HG03521 (cell line): Measurements from ENCODE around the gene LTBP1.
A peak's percentile ranks its signal among the peaks of the same experiment; 100 is the strongest.
"Not testable (repeated sequence)": the region's sequence is repeated elsewhere in the genome, so short reads cannot be mapped to it uniquely, and the experiment has no call there.

Experiments used
- ATAC-seq: cut with Tn5 transposase; IDR thresholded peaks from one replicate; pipeline ENCODE4 v1.9.1; 2021; ENCODE audit warnings: mild to moderate bottlenecking, moderate library complexity; ENCODE audit not compliant: unreplicated experiment

Gene LTBP1, protein sequence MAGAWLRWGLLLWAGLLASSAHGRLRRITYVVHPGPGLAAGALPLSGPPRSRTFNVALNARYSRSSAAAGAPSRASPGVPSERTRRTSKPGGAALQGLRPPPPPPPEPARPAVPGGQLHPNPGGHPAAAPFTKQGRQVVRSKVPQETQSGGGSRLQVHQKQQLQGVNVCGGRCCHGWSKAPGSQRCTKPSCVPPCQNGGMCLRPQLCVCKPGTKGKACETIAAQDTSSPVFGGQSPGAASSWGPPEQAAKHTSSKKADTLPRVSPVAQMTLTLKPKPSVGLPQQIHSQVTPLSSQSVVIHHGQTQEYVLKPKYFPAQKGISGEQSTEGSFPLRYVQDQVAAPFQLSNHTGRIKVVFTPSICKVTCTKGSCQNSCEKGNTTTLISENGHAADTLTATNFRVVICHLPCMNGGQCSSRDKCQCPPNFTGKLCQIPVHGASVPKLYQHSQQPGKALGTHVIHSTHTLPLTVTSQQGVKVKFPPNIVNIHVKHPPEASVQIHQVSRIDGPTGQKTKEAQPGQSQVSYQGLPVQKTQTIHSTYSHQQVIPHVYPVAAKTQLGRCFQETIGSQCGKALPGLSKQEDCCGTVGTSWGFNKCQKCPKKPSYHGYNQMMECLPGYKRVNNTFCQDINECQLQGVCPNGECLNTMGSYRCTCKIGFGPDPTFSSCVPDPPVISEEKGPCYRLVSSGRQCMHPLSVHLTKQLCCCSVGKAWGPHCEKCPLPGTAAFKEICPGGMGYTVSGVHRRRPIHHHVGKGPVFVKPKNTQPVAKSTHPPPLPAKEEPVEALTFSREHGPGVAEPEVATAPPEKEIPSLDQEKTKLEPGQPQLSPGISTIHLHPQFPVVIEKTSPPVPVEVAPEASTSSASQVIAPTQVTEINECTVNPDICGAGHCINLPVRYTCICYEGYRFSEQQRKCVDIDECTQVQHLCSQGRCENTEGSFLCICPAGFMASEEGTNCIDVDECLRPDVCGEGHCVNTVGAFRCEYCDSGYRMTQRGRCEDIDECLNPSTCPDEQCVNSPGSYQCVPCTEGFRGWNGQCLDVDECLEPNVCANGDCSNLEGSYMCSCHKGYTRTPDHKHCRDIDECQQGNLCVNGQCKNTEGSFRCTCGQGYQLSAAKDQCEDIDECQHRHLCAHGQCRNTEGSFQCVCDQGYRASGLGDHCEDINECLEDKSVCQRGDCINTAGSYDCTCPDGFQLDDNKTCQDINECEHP (N-terminal part only)

DNA sequence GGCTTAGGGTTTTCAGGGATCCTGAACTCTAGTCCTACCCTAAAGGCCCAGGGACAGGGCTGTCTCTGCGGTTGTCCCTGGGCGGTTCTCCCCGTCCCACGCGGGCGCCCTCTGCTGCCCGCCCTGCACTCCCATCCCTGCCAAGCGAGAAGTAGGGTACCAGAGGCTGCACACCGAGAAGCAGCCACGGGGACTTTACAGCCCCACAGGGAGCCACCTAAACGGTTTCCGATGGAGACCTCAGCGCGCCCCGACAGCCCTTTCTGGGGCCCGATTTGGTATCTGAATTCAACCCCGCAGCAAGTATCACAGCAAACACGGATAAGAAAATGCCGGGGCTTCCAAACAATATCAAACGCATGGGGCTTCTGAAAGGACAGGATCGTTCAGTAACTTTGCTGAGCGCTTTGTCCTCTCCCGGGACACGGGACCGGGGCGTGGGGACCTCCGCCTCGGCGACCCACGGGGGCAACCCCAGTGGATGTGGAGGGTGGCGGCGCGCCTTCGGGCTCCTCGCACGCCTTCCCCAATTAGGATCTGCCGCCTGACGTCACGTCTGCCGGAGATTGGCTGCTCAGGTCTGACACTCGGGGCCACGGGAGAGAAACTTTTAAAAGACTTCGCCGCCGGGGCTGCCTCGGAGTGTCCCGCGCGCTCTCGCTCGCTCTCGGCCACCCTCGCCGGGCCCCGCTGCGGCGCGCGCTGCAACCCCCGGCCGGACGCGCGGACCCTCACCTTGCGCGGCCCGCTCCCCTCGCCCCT, at the start of gene LTBP1:
Gene LTBP1, plus strand, starts transcription at position 640 of the 762 bp plus-strand sequence. CDS start 372 bp downstream, outside the sequence.
- peak; percentile 61 for ATAC-seq

DNA sequence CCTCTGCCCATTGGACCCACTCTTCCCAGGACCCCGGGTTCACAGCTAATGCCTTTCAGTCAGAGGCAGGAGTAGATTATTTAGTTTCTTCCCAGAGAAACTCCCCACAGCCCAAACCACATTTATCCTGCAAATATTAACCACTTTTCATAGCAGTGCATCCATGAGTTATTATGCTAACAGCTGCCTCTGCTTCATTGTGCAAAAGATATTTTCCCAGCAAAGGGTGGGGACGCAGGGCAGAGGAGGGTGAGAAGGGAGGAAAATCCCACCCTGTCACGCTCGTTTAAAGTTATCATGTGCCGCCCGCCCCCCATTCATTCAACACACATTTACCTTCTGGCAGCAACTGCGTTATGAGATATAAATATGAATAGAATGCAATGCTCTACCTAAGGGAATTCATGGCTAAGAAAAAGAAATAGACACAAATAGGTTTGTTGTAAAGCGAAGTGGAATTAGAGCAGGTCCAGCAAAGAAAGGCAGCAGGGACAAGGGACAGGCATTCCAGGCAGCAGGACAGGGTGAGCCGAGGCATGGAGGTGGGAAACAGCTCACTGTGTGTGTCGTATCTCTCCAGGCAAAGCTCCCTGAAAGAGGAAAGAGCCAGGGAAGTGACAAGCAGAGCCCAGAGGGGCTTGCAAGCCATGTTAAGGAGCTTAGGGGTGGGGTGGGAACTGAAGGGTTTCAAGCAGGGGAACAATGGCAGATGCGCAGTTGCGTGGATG, 46.3 kb upstream of the LTBP1 start:
- no peak for ATAC-seq

DNA sequence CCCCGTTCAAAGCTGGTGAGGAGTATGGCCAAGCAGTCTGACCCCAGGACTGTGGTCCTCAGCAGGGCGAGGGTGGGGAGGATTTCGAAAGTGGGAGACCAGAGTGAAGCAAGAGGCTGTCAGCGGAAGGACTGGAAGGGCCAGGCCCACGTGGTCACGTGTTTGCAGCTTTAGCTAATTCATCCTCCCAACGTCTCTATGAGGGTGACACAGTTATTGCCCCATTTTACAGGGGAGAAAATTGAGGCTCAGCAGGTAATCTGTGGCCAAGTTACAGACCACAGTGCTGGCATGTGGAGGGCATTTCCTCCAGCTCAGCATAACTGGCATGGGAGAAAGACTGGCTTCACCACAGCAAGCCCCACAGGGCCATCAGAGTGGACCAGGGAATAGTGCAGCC, 45.4 kb upstream of the LTBP1 start:
- ATAC-seq = no peak

DNA sequence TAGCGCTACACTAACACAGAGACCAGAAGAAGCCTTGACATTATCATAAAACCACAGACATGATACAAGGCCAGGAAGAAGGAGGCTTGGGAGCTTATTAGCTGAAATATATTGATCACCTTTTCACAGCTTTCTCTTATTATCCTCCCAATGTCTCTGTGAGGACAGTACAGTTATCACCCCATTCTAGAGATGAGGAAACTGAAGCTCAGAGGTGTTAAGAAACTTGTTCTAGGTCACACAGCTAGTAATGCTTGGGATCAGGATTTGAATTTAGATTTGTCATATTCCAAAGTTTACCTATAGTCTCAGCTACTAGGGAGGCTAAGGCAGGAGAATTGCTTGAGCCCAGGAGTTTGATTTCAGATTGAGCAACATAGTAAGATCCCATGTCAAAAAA, 44.6 kb upstream of the LTBP1 start:
- no peak for ATAC-seq

DNA sequence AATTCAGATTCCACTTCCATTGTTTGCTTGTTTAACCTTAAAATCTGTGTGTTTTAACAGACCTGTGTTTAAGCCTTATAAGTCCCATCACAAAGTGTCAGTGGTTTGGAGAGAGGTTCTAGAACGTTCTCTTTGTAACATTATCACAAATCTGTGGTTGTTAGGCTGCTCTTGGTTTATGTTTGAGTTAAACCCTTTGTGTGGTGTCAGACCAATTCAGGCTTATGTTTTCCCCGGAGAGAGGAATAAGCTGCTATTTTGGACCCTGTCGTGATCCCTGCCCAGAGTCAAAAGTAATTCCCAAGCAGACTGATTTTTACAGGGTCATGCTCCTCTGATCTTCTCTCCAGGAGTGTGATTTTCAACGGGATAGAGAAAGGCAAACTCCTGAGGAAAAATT, 43.8 kb upstream of the LTBP1 start:
- ATAC-seq = no peak

DNA sequence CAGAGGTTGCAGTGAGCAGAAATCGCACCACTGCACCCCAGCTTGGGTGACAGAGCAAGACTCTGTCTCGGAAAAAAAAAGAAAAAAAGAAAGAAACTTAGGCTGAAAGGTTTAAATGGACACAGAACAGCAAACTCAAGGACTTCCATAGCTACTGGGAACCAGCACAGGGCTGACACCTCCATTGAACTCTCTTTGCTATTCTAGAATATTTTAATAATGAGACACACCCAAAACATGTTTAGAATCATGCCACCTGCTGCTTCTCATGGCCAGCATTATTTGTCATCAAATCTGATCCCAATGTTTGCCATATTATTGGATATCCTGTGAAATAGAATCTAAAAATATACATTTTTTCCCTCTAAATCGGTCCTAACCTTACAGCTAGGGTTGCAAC, 42.7 kb upstream of the LTBP1 start:
- no peak for ATAC-seq

DNA sequence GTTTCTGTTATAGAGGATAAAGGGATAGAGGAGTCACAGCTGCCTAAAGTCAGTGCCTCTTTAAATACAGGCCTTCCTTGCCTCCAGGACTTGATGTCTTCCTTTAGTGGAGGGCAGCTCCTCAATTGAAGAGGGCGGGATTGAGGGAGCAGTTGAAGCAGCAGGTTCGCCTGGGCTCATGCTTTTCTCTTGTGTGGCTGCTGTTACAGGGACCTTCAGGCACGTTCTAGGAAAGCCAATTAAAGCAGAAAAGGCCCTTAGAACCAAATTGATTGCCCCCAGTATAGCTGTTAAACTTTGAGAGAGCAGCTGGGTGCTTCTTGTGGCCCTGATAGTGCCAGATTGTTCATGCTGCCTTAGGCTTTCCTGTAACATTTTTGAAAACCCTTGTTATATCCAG, 42.0 kb upstream of the LTBP1 start:
- no peak for ATAC-seq

DNA sequence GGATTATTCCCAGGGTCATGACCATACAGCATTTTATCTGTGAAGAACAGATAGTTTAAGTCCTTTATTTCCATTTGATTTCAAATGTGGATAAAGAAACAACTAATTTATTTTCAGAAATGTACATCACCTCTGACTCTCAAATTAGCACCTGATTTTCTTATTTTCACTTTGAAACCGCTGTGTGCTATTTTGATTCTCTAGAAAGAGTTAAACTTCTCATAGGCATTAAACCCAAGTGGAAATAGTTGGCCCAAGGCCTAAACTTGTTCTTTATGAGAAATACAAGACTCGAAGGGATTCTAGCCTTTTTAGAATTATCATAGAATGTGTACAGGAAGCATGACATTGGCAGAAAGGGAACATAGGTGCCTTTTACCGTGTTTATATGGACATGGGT, 41.5 kb upstream of the LTBP1 start:
- ATAC-seq = no peak

DNA sequence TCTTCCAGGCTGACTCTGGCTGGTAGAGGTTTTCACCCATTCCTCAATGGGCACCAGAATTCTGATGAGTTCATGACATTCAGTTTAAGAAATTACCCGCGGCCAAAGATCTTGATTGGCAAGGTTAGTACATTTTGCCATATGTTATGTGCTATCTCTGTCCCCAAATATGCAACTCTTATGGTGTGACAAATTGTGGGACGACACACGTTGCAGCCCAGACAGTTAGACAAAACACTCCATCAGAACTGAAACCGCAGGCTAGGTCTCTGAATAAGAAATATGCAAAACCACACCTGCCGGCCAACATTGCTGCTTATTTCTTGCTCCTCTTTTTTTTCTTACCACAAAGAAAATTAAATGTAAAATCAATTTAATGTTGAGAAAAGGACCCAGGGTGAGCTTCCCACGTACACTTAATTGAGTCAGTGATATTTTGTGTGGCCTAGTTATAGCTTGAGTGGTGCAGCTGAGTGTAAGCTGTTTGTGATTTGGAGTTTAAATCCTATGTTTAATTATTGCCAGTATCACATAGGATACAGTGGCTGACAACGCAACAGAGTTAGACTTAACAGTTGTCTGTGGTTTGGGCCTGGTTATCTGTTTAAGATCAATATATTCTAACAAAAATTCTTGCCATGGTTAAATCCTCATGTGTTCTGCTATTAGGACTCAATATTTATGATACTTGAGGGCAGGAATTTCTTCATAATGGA, 35.7 kb upstream of the LTBP1 start:
- ATAC-seq = peak; percentile 84

DNA sequence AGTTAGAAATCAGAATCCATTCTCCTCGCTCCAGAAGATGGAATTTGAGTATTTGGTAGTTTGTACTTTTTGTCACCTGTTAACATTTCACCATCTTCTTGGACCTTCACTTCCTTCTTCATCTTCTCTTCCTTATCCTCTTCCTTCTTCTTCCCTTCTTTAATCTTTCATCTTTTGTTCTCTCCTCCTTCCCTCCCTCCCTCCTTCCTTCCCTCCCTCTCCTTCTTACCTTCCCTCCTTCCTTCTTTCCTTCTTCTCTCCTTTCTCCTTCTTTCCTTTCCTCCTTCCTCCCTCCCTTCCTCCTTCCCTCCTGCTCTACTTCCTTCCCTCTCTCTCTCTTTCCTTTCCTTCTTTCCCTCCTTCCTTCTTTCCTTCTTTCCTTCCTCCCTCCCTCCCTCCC, 31.1 kb upstream of the LTBP1 start:
- ATAC-seq = no peak

DNA sequence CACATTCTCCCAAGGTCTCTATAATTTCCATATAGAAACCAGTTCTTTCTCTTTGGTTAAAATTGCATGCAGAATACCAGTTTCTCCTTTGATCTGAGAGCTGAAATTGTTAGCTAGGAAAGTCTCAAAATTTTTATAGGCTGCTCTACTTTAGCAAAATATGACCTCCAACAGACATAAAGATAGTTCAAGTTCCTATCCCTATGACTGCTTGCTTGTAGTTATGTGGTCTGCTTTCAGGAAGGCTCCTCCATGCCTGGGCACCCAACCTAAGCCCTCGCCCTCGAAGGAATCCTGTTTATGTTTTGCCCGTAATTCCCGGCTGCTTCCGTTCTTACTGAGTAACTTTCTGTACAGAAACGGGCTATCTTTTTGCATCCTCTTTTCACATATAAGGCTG, 28.0 kb upstream of the LTBP1 start:
- ATAC-seq = no peak

DNA sequence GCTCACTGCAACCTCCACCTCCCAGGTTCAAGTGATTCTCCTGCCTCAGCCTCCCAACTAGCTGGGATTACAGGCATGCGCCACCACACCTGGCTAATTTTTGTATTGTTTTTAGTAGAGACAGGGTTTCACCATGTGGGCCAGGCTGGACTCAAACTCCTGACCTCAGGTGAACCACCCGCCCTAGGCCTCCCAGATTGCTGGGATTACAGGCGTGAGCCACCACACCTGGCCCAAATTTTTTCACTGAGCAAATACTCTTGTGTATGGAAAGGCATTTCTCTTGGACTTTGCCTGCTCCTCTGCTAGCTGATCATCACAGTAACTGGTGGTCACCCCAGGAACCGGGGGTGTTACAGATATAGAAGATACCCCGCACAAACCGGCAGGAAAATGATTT, 26.9 kb upstream of the LTBP1 start:
- not testable (repeated sequence) for ATAC-seq

DNA sequence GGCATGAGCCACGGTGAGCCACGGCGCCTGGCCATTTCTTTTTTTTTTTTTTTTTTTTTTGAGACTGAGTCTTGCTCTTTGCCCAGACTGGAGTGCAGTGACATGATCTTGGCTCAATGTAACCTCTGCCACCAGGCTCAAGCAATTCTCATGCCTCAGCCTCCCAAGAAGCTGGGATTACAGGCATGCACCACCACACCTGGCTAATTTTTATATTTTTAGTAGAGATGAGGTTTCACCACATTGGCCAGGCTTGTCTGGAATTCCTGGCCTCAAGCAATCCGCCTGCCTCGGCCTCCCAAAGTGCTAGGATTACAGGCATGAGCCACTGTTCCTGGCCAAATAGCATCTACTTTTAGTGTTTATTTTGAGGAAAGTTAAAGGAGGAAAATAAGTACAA, 25.3 kb upstream of the LTBP1 start:
- not testable (repeated sequence) for ATAC-seq

DNA sequence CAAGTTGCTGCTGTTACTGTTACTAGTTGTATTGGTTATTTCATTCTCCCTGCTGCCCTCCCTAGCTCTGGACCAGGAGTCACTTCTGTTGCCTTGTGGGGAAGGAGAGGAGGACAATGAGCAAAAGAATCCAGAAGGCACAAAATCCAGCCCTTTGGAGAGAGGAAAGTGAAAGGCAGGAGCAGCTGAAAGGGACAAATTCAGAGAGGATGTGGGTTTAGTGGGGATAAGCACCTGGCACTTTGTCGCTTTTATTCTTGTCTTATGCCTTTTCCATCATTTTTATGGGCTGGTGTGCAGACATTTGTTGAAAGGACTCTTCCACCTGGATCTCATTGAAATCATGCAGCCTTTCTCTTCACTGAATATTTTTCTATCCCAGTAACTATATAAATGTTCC, 24.3 kb upstream of the LTBP1 start:
- no peak for ATAC-seq

DNA sequence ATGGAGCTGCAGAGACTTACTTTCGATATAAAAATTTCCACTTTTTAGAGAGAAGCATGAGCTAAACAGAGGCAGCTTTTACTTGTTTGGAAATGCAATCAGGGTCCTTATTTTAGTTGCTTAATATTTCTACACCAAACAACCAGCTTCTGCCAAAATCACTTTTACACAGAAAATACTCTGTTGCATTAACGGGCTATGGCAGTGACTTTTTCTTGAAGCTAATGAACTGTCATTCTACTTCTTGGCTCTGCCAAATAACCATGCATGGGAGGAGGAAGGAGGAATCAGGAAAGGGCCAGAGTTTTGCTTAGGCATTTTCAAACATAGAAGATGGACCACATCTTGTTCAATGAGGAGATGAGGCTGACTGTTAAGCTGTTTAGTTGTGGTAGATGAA, 23.6 kb upstream of the LTBP1 start:
- no peak for ATAC-seq

DNA sequence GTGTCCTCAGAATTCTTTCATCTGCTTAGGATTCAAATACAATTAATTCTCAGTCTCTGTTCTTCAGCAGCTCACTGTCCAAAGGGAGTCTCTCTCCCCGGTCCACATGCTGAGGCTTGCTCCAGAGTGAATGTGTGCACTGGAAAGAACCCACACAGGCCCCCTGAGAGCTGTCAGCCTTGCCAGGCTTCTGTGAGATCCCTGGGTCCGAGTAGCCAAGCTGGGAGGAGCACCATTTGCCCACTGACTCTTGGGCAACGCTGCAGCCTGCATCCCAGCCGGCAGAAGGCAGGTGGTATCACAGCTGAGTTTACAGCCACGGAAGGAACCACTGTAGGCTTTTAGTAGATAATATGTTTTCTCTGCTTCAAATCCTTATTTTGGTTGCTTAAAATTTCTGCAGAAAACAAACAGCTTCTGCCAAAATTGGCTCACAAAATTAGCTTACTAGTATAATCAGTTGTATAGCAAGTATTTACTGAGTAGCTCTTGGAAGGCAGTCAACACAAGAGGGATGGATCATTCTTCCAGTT, 21.4 kb upstream of the LTBP1 start:
- ATAC-seq = no peak

DNA sequence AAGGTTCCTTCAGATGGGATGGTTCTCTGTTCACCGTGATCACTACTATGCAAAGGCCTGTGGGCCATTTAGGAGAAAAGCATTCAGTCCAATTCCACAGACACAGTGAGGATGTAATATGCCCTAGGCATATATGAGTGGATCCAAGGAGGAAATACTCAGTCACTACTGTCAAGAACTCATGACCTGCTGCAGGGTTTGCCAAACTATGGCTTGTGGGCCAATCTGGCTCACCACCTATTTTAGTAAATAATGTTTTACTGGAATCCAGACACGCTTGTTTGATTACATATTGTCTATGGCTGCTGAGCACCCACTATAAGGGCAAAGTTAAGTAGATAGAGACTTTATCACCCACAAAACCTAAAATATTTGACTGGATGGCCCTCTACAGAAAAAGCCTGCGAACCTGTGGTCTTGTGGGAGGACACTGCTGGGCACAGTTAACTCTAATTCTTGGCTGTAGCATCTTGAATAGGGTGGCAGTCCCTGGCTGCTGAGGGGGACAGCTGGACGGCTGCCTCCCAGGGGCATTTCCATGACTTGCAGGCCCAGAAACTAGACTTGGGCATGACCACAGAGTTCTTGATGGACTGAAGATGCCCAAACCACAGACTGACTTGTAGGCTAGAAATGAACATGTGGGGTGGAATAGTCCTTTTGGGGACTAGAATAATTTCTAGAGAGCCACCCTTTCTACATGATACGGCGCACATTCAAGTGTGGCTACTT, 20.6 kb upstream of the LTBP1 start:
- no peak for ATAC-seq

DNA sequence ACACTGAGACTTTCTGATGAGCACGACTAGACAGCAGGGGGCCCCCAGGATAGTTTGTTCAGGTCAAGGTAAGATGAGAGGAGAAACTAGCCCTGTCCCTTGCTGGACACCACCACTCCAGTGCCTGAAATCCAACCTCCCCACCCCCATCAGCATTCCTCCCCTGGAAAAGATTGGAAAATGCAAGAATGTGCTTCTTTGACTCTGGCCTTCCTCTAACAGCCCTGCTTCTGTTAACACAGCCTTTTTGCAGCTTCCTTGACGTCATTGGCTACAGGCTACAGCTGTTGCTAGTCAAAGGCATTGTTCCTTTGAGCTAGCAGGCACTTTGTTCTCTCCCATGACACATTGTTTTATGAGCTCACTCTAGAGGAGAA, 20.1 kb upstream of the LTBP1 start:
- no peak for ATAC-seq
